CD4-positive, alpha-beta T cell (primary cell): Measurements from ENCODE around the gene FKBP1A. TPM values are rescaled to one million over a fixed set of nuclear protein-coding genes. Genes with fewer than 3 reads are reported as not detected.

Source experiments
- ATAC-seq: fragments of 200-7000 bp; cut with Tn5 transposase; one replicate; pipeline ENCODE4 v1.10.0; 2022; ENCODE audit warnings: mild to moderate bottlenecking; ENCODE audit not compliant: poor library complexity
- CTCF ChIA-PET: fragments of 350-600 bp; sonication (Branson Sonifier 250); formaldehyde crosslinking; loops from one replicate; lab custom pipeline; 2021; ENCODE audit warnings: antibody characterized with exemption, inconsistent platforms; lab: Charles Lee
- POLR2A ChIA-PET: fragments of 350-600 bp; sonication (Branson Sonifier 250); formaldehyde crosslinking; loops from one replicate; lab custom pipeline; 2021; ENCODE audit warnings: antibody characterized with exemption, inconsistent platforms; lab: Charles Lee
- DNase-seq, 14 experiments: peaks; one replicate each; pipeline ENCODE4 v3.0.0-alpha.2; 2013 to 2020; ENCODE audit warnings: mixed read lengths in 2 of 14
- H3K27ac ChIP-seq, 2 donors: one replicate each; pipeline versions ENCODE4 v1.5.1 to v1.7.0; 2013; ENCODE audit warnings: low read length in 2 of 2, low read depth in 1 of 2, mild to moderate bottlenecking in 1 of 2
- H3K27me3 ChIP-seq, 2 experiments: 1 replicate in 1 of 2; 2 replicates in 1 of 2; pipeline versions ENCODE4 v1.6.1 to v1.7.0; 2013; ENCODE audit warnings: low read length in 2 of 2, control low read depth in 1 of 2, mild to moderate bottlenecking in 1 of 2, moderate library complexity in 1 of 2; ENCODE audit not compliant: insufficient read depth in 2 of 2, control insufficient read depth in 1 of 2
- H3K36me3 ChIP-seq: one replicate; pipeline ENCODE4 v1.6.1; 2013; ENCODE audit warnings: low read length, control low read depth; ENCODE audit not compliant: insufficient read depth
- H3K4me1 ChIP-seq: one replicate; pipeline ENCODE4 v1.6.1; 2013; ENCODE audit warnings: low read length, control low read depth; ENCODE audit not compliant: insufficient read depth
- H3K4me3 ChIP-seq: one replicate; pipeline ENCODE4 v1.5.1; 2013; ENCODE audit warnings: mild to moderate bottlenecking, low read length, moderate library complexity
- H3K9me3 ChIP-seq, 2 experiments: 1 replicate in 1 of 2; 2 replicates in 1 of 2; pipeline versions ENCODE4 v1.6.1 to v1.7.0; 2013; ENCODE audit warnings: low read length in 2 of 2, mild to moderate bottlenecking in 2 of 2, control low read depth in 1 of 2, moderate library complexity in 1 of 2; ENCODE audit not compliant: control insufficient read depth in 1 of 2, insufficient read depth in 1 of 2
- H3K27ac Mint-ChIP-seq: one replicate; pipeline ENCODE4 v1.8.0; 2020; ENCODE audit warnings: mixed read lengths
- H3K27me3 Mint-ChIP-seq: one replicate; pipeline ENCODE4 v1.8.0; 2021; ENCODE audit warnings: mixed read lengths
- H3K36me3 Mint-ChIP-seq: one replicate; pipeline ENCODE4 v1.8.0; 2021; ENCODE audit warnings: low read depth, mixed read lengths
- H3K4me1 Mint-ChIP-seq: one replicate; pipeline ENCODE4 v1.8.0; 2021; ENCODE audit warnings: low read depth, mixed read lengths
- H3K4me3 Mint-ChIP-seq: one replicate; pipeline ENCODE4 v1.8.0; 2020; ENCODE audit warnings: mild to moderate bottlenecking, mixed read lengths
- H3K9me3 Mint-ChIP-seq: one replicate; pipeline ENCODE4 v1.8.0; 2020; ENCODE audit warnings: mixed read lengths
- intact Hi-C, 2 experiments: fragments of 100-400 bp; cut with DNase I in 1 of 2; cut with micrococcal nuclease in 1 of 2; formaldehyde crosslinking; loops; one replicate each; pipeline versions ENCODE4 v1.15.1 to v1.9.0; 2023 to 2025; cut with DNase I, micrococcal nuclease
- total RNA-seq, 174 experiments: library from RNA in 2 of 174; stranded (reverse) in 2 of 174; gene quantifications; one replicate each; pipeline ENCODE4 v1.2.3 and lab custom pipeline; 2021 to 2026
- TF ChIP-seq, protein P1 (sequence below): fragments of 200-600 bp; IDR thresholded peaks from one replicate; pipeline ENCODE4 v1.8.0; 2022; ENCODE audit warnings: antibody characterized with exemption, mild to moderate bottlenecking

Gene FKBP1A
- total RNA-seq, 2 experiments from 2014 or later, result 43.3 to 45.4 TPM

DNA sequence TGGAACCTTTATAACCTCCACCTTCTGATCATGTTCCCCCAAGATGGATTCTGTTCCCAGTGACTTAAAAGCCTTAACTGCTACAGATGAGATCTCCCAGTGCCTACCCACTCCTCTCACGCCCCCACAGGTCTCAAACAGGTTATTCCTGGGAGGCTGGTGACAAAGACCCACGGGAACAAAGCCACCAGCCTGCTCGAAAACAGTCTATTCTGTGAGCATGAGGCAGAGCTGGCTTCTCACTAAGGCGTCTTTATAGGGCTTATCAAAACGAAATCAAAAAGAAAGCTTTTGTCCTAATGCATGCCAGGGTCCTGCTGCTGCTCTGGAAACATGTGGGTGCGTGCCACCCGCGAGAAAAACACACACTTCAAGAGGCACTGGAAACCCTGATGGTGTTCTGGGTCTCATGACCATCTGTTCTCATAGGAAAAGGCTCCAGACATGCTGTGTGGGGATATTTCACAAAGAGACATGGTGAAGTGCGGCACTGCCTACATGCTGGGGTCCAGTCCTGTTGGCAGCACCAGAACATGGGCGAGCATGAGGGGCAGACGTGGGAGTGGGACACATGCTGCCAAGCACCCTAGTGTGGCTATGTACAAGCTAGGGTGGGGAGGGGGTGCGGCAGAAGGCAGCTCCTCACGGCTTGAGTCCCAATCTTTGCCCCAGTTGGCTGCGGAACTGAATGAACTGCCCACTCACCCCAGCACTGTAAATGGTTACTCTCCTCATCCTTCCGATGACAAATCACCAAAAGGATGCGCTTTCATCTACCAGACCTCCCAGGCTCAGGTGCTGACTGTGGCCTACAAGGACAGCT is 2.1 kb downstream of the FKBP1A start:
- Mint-ChIP-seq H3K4me1 (peaks cover 73% of the 10 kb centered on the region), H3K27ac (peak overlapping the region; percentile 89), H3K27me3 (no peaks in the 10 kb centered on the region), H3K9me3 (no peaks in the 10 kb centered on the region), H3K36me3 (peaks cover 20% of the 10 kb centered on the region), H3K4me3 (peak overlapping the region; percentile 94)
- intact Hi-C loops, result loop anchor here (5.0 to 10.0 kb wide), 3 partner anchors 47 to 714 kb away; partner anchors contain the start of gene STK35 (in 1 of the 2)
- H3K27me3 ChIP-seq, result no peaks in the 10 kb centered on the region
- H3K9me3 ChIP-seq, result no peaks in the 10 kb centered on the region
- CTCF ChIA-PET, result interaction anchor here (3.4 kb wide), 1 partner anchor 76 kb away, joined by 13 read pairs; the partner anchor contains the start of gene NSFL1C
- DNase-seq (peak in 3 of 14 experiments; percentile 14 to 35 (median 22)), ATAC-seq (no peak)
- H3K4me1 ChIP-seq, result peaks cover 70% of the 10 kb centered on the region
- H3K4me3 ChIP-seq, result peak overlapping the region; percentile 85
- TF ChIP-seq, protein P1, sequence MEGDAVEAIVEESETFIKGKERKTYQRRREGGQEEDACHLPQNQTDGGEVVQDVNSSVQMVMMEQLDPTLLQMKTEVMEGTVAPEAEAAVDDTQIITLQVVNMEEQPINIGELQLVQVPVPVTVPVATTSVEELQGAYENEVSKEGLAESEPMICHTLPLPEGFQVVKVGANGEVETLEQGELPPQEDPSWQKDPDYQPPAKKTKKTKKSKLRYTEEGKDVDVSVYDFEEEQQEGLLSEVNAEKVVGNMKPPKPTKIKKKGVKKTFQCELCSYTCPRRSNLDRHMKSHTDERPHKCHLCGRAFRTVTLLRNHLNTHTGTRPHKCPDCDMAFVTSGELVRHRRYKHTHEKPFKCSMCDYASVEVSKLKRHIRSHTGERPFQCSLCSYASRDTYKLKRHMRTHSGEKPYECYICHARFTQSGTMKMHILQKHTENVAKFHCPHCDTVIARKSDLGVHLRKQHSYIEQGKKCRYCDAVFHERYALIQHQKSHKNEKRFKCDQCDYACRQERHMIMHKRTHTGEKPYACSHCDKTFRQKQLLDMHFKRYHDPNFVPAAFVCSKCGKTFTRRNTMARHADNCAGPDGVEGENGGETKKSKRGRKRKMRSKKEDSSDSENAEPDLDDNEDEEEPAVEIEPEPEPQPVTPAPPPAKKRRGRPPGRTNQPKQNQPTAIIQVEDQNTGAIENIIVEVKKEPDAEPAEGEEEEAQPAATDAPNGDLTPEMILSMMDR, result no peak
- H3K36me3 ChIP-seq, result peaks cover 8% of the 10 kb centered on the region
- POLR2A ChIA-PET, result interaction anchor here (1.1 to 2.4 kb wide), 4 partner anchors 9 to 90 kb away, joined by 3 to 11 read pairs (median 4); no protein-coding TSS in a partner anchor
- H3K27ac ChIP-seq, result peak overlapping the region; percentile 40 to 72

DNA sequence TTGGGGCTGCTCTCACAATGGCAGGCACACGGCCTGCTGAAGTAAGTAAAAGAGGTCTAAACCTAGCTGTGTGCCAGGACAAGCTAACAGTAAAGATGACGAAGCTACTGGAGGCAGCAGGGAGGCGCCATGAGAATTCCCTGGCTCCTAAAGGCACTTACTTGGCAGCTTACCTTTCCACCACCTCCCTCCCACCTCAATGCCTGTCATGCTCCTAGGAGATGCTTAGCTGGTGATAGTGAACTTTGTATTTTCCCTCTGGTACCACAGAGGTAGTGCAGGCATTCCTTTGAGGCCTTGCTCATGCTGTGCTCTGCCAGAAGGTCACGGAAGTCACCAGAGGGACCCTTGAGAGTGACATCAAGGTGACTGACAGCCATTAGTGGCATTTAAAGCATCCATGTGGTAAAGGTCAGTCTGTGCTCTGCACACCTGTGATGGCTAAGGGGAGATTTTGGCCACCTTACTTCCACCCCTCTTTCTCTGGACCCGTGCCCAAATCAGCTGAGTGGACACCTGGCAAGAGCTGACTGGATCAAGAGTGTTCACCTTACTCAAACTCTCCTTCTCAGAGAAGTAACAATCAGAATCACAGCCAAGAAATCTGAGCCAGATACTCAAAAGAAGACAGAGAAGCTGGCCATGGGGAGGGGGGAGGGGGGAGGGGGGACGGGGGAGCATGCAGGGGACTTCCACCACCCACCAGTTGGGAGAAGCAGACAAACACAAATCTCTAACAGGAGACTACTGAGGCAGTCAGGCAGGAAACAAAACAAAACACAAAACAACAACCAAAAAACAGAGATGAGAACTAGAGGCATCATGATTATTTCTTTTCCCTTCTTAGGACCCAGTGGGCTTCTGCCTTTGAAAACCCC is 2.9 kb downstream of the FKBP1A start:
- Histone ChIP-seq H3K27me3 (no peaks in the 10 kb centered on the region), H3K36me3 (peaks cover 12% of the 10 kb centered on the region), H3K9me3 (no peaks in the 10 kb centered on the region), H3K27ac (peak overlapping the region; percentile 40 to 72), H3K4me3 (no peak overlapping the region), H3K4me1 (peaks cover 77% of the 10 kb centered on the region)
- peaks cover 25% of the 10 kb centered on the region for H3K36me3 Mint-ChIP-seq
- peak in 2 of 14 experiments; percentile 50 to 65 for DNase-seq
- H3K27me3 Mint-ChIP-seq, result no peaks in the 10 kb centered on the region
- peaks cover 80% of the 10 kb centered on the region for H3K4me1 Mint-ChIP-seq
- H3K27ac Mint-ChIP-seq, result peak overlapping the region; percentile 89
- ChIA-PET CTCF (no interaction called here), POLR2A (interaction anchor here (0.7 to 2.1 kb wide), 4 partner anchors 8 to 64 kb away, joined by 3 to 5 read pairs (median 3); no protein-coding TSS in a partner anchor)
- ATAC-seq, result no peak
- TF ChIP-seq, protein P1, result no peak
- peak overlapping the region; percentile 94 for H3K4me3 Mint-ChIP-seq
- no peaks in the 10 kb centered on the region for H3K9me3 Mint-ChIP-seq
- intact Hi-C loops, result loop anchor here (5.0 to 10.0 kb wide), 3 partner anchors 47 to 715 kb away; partner anchors contain the start of gene STK35 (in 1 of the 2)
